ENCODE measurements around the gene MPPED1.
A peak's percentile ranks its signal among the peaks of the same experiment; 100 is the strongest.

MPPED1 gene

DNA sequence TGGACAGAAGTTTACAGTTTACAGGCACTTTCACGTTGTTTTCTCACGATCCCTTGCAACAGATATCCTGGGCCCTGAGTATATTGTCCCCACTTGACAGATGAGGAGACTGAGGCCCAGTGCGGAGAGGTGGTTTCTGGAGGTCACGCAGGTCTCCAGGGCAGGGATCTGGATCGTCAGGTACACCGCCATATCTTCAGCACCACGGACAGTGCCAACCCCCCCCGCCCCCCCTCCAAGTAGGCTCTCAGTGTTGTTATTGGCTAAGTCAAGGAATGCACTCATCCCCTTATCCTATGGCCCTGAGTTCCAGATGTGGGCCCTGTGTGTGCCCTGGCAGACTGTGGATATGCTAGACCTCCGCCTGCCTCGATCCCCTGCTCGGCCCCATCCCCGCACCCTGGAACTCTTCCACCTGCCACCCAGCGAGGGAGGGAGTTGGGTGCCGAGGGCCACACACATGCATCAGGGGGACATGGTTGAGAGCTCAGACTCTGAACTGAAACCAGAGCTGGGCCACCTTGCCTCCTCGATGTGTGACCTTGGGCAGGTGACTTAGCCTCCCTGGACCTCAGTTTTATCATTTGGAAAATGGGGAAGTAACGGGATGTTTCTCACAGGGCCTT, 37.5 kb downstream of the MPPED1 start:
- DNase-seq = peak; percentile 44

DNA sequence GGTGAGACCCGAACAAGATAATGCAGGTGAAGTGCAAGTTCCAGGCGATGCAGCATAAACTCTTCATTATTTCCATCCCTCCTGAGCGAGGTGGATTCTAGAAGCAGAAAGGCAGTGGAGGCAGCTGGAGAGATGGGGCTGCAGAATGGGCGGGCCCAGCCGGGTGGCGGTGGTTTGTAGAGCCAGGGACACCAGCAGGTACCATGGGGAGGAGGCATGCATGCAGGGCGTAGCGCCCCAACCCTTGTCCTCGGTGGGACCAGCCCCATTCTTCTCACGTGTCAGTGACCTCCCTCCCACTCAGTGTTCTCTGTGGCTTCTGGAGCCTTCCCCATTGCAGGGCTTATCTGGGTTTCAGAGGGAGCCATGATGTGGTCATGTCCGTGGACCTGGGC, 38.0 kb downstream of the MPPED1 start:
- DNase-seq = no peak

DNA sequence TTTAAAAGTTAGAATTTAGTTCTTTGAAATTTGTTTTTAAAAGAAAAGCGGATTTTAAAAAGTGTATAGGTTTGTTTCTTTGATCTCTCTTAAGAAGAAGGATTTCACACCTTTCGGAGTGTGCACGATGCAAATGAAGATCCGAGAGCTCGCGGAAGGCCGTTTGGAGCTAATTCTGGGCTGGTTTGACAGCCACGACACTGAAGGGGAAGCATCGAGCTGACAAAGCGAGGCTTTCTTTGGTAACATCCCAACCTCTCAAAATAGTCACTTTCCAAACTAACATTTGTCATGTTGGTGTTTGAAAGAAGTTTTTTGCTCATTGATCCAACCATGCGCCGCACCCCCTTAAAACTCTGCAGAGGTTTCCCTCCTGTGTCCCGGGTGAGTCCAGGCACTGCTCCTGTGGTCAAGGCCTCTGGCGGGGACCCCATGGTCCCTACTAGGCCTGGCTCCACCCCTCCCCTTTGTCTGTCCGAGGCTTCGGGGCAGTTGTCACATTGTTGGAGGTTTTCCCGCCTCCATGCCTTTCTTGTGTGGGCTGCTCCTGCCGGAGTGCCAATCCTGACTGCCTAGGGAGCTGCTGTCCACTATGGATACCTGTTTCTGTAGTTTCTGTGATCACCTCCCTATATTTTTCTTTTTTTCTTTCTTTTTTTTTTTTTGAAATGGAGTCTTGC, 39.7 kb downstream of the MPPED1 start:
- DNase-seq = no peak

DNA sequence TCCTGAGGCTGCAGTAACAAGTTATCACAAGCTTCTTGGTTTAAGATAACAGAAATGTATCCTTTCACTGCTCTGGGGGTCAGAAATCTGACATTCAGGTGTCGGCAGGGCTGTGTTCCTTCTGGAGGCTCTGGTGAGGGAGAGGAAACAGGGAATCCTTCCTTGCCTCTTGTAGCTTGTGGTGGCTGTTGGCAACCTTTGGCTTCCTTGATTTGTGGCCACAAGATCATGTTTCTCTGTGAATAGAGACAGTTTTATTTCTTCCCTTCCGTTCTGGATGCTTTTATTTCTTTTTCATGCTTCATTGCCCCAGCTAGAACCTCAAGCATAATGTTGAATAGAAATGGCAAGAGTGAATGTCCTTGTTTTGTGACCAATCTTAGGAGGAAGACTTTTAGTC, 44.0 kb downstream of the MPPED1 start:
- DNase-seq = no peak

DNA sequence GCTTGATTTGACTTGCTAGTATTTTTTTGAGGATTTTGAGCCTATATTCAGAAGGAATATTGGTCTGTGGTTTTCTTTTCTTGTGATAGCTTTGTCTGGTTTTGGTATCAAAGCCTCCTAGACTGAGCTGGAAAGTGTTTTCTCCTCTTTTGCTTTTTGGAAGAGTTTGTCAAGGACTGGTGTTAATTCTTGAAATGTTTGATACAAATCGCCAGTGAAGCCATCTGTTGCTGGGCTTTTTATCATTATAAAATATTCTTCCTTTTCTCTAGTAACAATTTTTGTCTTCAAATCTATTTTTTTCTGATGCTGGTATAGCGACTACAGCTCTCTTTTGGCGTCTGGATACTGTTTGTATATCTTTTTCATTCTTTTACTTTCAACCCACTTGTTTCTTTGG, 45.2 kb downstream of the MPPED1 start:
- no peak for DNase-seq

DNA sequence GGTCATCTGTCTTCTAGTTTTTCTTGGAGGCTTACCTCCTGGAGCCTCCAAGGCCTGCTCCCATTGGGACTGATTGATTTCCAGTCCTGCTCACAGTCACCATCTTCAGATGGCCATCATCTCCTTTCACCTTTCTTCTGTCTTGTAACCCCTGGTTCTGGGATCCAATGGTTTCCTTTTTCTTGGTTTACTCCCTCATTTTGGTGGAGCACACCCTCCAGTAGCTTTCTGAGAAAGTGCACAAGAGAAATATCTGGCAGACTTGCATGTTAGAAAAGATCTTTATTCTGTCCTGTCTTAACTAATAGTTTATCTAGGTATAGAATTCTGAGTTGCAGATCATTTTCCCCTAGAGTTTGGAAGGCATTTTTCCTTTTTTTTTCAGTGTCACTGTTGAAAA, 50.9 kb downstream of the MPPED1 start:
- DNase-seq = no peak

DNA sequence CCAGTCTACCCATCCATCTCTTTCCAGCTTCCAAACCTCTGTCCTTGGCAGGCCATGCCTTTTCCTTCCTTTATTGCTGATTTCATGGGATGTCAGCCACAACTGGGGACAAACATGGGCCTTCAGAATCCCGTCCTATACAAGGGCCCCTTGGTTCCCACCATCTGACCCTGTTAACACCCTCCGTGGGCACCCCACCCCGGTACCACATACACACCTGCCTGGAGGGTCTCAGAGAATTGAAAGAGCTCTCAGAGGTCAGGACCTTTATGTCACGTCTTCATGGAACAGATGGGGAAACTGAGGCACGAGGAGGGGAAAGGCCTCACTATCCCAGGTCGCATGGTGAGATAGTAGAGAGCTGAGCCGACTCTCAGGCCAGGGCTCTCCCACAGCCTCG, 53.0 kb downstream of the MPPED1 start:
- DNase-seq = no peak

DNA sequence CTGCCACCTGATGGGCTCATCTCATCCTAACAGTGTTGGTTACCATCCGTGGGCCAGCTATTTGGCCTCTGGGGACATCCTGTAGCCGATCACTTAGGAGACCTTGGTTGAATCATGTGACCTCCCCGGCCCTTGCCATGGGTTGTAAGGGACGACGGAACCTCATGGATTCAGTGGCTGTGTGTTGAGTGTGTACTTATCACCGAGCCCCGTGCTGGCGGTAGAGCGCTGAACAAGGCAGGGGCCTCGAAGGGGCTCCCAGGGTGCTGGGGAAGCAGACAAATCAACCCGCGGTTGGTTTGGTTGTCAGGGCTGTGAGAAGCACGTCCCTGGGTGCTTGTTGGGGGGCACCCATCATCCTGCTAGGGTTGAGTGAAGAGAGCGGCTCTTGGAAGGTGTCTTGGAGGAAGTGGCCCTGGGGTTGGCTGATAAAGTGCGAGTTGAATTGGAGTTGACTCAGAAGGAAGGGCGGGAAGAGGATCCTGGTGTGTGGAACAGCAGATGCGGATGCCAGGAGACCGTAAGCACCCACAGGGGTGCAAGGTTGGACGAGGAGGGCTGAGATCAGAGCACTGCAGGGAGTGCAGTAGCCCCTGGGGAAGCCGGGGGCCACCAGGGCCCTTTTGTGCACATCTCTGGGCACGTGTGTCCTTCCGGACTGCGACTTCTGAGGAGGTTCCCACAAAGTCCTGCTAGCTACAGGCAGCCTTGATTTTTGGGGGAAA, 53.6 kb downstream of the MPPED1 start:
- DNase-seq = no peak

DNA sequence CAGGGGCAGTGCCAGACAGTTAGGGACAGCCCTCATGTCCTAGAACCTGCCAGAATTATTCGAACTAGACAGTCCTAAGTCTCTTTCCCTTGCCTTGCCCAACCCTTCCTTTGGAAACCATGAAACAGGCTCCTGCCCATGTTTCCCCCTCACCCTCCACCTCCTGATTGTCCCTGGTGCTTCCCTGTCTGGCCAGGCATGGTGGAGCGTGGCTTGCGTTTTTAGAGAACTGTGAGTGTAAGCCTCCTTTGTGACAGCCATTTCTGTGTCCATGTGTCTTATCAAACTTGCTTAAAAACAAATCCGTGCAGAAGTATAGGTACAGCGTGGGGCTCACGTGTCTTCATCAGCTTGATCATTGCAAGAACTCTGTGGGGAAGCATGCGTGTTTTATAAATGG, 54.9 kb downstream of the MPPED1 start:
- DNase-seq = no peak

DNA sequence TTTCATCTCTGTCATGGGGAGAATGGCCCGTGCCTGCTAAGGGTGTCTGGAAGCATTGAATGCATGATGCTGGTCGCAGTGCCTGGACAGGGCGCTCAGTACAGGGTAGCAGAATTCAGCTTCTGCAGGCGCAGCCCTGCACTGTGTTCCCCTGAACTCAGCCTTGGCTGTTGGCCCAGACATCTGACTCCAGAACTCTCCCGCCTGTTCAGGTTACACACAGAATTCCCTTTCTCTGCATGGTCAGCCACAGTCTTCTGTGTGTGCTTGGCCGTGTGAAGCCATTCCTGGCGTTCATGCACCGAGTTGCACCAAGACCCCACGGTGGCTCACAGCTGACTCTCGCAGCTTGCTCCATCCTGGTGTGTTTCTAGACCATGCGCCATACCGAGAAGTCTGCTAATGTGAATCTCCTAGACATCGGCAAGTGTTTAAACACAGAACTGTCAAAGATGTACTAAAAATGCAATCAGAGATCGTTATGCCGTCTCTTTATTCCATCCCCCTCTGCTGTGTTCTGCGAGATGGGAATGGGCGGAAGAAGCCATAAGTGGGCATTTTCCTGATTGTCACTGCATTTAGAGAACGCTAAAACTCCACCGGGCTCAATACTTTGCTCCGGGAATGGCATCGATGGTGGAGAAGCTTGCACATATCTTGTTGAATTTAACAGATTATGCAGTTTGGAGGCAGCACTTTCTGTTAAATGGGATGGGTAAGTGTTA, 55.6 kb downstream of the MPPED1 start:
- DNase-seq = no peak

DNA sequence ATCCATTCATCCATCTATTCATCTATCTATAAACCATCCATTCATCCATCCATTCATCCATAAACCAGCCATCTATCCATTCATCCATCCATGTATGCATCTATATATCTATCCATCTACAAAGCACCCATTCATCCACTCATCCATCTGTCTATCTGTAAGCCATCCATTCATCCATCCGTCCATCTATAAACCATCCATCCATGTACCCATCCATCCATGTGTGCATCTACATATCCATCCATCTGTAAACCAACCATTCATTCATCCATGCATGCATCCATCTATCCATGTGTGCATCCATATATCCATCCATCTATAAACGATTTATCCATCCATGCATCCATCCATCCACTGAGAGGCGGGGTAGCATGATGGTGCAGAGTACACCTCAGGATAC, 58.4 kb downstream of the MPPED1 start:
- DNase-seq = no peak

DNA sequence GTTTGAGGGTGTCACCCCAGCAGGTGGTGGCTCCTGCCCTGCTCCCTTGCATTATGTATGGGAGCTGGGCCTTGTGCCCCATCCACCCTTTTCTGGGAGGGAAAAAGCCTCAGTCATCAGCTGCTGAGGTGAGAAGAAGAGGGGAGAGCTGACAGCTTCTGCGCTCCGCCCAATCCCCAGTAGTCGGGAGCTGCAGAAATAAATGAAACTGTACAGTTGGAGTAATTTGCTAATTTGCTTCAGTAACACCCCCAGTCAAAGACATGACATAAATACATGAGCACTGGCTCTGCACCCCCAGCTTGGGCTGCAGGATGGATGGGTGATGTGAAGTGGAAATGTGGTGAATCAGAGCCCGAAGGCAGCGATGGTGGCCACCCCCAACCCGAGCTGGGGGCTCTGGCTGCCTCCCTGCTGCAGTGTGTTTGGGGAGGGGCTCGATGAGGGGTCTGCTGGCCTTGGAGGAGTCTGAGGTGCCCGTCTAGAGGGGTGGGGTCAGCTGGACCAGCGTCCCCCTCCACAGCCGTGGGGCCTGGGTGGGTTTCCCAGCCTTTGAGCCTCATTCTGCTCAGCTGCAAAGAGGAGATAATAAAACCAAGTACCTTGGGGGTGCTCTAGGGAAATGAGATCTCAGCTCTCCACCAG, 59.2 kb downstream of the MPPED1 start:
- no peak for DNase-seq

DNA sequence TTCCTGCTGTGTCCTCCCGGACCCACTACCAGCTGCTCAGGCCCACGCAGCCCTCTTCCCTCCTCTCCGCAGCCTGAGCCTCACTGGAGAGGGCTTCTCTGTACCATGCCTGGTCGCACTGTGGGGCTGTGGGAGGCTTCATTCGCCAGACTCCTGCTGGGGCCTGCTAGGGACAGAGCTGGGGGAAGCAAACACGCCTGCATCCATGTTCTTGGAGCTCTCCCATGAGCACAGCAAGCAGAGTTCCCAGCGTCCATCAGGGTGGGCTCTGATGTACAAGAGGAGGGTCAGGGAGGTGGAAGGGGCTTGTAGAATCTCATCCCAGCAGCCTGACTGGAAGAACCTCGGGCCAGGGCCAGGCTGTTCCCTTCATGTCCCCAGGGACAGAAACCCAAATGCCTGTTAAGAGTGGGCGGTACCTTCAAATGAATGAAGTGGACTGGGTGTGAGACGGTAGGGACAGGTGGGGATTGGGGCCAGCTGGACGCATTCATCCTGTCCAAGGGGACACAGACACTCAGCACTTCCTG, 59.9 kb downstream of the MPPED1 start:
- no peak for DNase-seq

DNA sequence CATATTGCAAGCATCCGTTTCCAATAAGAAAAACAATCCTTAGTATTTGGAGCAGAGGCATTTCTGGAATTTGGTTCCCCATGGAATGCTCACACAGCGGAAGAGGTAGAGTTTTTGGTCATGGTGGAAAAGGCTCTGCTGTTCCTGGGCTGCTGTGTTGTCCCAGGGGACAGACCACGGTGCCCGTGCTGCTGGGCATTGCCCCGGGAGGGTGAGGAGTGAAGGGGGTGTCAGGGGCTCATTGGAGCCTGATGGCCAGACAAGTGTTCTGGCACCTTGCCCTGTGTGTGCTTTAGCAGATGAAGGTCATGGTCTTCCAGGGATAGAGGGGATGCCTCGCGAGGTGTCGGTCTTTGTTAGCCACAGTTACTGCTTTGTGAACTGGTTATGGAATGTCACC, 61.2 kb downstream of the MPPED1 start:
- no peak for DNase-seq

DNA sequence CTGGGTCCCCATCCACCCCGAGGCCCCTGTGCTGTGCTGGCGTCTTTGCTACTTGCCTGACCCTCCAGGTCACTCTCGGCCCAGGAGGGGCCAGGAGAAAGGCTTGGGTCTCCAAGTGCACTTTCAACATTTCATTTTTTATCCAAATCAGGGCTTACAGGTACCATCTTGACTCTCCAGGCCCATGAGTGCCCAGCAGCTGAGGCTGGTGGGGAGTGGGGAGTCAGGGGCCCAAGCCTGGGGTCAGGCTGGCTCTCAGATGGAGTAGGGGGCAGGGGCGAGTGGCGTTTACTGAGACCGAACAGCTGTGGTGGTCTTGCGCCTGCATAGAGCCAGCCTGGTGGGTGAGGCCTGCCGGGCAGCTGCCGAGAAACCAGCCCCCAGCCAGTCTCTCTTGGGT, 61.6 kb downstream of the MPPED1 start:
- no peak for DNase-seq

DNA sequence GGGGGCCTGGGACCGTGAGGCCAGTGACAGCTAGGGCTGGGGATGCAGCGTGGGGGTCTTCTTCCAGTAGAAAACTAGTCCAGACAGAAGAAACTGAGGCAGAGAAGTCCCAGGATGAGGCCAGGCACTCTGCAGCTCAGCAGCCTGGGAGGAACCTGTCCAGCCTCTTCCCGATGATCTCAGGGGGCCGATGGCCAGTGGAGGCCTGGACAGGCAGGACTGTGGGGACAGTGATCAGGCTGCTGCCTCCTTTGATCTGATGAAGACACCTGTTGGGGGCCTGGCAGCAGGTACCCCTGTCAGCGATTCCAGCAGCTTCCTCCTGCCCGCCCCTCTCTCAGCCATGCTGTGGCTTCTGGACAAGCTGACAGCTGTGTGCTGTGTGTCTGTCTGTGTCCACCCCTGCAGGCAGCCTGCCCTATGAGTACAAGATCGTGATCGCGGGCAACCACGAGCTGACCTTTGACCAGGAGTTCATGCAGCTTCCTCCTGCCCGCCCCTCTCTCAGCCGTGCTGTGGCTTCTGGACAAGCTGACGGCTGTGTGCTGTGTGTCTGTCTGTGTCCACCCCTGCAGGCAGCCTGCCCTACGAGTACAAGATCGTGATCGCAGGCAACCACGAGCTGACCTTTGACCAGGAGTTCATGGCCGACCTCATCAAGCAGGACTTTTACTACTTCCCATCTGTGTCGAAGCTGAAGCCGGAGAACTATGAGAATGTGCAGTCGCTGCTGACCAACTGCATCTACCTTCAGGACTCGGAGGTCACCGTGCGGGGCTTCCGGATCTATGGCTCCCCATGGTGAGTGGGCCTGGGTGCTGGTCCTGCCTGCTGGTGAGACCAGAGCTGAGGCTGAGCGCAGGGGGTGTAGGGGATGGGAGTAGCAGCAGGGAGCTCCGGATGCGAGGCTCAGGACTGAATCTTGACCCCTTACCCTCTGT, 62.6 kb downstream of the MPPED1 start:
- DNase-seq = no peak

DNA sequence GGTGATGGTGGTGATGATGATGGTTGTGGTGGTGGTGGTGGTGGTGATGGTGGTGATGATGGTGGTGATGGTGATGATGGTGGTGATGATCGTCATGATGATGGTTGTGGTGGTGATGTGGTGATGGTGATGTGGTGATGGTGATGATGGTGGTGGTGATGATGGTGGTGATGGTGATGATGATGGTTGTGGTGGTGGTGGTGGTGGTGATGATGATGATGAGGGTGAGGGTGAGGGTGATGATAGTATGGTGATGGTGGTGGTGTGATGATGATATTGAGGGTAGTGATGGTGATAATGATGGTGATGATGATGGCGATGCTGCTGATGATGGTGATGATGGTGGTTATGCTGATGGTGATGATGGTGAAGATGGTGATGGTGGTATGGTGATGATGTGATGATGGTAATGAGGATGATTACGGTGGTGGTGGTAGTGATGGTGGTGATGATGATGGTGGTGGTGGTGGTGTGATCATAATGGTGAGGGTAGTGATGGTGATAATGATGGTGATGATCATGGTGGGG, 63.8 kb downstream of the MPPED1 start:
- DNase-seq = no peak

DNA sequence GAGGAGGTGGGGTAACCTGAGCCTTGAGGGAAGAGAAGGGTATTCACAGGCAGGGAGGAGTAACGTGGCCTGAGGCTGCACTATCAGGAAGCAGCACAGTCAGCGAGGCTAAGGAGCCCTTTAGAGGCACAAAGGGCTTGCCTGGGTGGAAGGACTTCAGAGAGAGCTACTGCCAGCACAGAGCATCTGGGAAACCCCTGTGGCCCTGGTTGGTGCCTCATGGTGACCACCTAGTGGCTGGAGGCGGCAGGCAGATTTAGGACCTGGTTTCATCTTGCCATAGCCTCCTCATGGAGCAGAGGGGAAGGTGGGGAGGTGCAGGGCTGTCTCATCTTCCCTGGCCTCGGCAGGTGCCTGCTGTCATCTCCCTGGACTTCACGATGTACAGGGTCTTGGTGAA, 64.5 kb downstream of the MPPED1 start:
- DNase-seq = peak; percentile 23

DNA sequence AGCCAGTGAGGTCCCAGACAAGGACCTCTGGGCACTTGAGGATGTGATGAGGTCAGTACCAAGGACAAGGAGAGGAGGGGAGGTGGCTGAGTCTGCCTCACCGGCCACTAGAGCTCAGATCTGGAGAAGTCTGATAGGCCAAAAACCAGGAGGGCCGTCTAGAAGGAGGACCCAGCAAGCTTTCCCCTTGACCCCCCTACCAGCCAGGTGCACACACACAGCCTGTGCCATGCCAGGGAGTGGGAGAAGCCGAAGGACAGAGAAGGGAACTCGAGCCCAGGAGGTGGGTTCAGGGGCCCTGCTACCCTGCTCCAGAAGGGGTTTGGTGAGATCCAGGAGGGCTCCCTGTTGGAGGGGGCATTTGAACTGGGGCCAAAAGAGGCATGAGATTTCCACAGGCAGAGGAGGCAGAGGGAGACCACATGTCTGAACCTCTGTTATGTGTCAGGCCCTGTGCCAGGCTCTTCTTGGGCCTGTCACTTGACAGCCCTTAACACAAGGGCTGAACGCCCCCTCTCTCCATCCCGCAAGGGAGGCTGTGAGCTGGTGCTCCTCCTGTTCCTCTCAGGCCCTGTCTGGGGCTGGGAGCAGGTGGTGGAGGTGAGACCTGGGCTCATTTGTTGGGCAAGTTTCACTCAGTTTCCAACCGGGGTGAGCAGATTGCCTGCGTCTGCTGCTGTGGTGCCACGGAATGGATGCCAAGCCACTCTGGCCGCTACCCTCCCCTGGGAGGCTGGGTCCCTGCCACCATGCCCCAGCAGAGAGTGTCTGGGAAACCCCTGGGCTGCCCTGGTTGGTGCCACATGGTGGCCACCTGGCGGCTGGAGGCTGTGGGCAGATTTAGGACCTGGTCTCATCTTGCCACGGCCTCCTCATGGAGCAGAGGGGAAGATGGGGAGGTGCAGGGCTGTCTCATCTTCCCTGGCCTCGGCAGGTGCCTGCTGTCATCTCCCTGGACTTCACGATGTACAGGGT, 65.2 kb downstream of the MPPED1 start:
- DNase-seq = no peak

DNA sequence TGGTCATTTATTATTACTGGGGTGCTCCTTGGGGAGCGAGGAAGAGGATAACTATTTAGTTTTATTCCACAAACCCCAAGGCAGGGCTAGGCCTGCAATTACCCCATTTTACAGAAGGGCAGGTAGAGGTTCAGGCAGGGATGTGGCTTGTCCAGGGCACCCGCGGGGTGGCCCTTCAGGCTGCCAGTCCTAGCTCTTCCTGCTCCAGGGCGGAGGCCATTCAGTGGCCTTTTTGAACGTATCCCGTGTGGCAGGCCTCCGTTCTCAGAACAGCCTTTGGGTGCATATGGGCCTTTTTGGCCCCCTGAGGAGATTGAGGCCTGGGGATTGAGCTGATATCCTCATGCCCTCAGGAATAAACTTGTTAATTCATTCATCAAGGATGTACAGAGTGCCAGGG, 66.2 kb downstream of the MPPED1 start:
- no peak for DNase-seq

All from hematopoietic multipotent progenitor cell treated with erythropoietin and hydrocortisone succinate and interleukin-3 and kit ligand, for 6 days (in vitro differentiated cells).